DOHH2 (cell line): ENCODE measurements around the gene STX7.

Experiments
- EZH2phosphoT487 ChIP-seq: fragments of 200-600 bp; sonication (generic); IDR thresholded peaks from 2 replicates; pipeline ENCODE4 v1.6.1; 2017; ENCODE audit warnings: borderline replicate concordance, mild to moderate bottlenecking, antibody characterized with exemption, low read length, moderate library complexity, mixed read lengths
- TF ChIP-seq, protein P1 (sequence below): fragments of 200-600 bp; sonication (generic); IDR thresholded peaks from one replicate; pipeline ENCODE4 v1.5.1; 2014; ENCODE audit warnings: antibody characterized with exemption, mild to moderate bottlenecking, low read depth, low read length; ENCODE audit not compliant: poor library complexity, severe bottlenecking

DNA sequence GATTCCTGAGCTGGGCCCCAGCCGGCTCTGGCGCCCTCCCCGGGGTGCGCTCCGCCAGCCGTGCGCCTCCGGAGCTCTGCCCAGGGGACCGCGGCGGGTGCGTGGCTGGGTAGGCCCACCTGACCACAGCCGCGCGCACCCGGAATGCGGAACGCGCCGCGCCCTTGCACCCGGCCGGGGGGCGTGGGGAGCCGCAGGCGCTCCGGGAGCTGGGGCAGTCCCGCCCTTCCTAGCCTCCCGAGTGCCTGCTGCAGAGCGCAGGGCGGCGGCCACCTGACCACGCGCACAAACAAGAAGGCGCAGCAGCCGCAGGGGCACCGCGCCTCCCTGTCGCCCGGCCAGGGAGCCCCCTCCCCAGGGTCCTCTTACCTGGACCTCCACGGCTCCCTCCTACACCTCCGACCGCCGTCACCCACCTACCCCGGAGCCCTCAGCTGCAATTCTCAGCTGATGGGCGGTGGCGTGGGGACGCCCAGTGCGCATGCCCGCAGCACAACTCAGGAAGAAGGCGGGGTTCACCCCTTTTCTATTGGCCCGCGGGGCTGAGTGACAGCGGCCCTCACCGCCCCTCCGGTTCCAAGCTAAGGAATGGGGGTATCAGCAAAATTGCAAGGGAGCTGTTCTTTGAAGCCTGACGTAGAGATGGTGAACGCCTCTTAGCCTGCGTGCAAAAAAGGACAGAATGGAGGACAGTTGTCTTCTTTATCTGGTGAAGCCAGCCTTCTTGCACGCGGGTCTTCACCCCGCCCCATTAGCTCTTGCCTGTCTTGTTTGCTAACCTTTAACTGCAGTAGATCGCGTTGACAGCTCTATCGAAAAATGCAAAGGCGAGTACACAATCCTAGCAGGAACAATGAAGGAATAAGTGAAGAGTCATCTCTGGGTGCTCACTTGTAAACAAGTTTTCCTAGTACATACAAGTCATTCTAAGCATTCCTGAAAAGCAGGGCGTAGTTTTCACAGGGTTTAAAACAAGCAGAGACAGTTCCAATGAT lies at the start of gene STX7:
- TF ChIP-seq, protein P1, sequence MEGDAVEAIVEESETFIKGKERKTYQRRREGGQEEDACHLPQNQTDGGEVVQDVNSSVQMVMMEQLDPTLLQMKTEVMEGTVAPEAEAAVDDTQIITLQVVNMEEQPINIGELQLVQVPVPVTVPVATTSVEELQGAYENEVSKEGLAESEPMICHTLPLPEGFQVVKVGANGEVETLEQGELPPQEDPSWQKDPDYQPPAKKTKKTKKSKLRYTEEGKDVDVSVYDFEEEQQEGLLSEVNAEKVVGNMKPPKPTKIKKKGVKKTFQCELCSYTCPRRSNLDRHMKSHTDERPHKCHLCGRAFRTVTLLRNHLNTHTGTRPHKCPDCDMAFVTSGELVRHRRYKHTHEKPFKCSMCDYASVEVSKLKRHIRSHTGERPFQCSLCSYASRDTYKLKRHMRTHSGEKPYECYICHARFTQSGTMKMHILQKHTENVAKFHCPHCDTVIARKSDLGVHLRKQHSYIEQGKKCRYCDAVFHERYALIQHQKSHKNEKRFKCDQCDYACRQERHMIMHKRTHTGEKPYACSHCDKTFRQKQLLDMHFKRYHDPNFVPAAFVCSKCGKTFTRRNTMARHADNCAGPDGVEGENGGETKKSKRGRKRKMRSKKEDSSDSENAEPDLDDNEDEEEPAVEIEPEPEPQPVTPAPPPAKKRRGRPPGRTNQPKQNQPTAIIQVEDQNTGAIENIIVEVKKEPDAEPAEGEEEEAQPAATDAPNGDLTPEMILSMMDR, result no peak
- TF ChIP-seq EZH2phosphoT487, result no peak
